ENCODE data around the gene GAPDHS.

GAPDHS gene

DNA sequence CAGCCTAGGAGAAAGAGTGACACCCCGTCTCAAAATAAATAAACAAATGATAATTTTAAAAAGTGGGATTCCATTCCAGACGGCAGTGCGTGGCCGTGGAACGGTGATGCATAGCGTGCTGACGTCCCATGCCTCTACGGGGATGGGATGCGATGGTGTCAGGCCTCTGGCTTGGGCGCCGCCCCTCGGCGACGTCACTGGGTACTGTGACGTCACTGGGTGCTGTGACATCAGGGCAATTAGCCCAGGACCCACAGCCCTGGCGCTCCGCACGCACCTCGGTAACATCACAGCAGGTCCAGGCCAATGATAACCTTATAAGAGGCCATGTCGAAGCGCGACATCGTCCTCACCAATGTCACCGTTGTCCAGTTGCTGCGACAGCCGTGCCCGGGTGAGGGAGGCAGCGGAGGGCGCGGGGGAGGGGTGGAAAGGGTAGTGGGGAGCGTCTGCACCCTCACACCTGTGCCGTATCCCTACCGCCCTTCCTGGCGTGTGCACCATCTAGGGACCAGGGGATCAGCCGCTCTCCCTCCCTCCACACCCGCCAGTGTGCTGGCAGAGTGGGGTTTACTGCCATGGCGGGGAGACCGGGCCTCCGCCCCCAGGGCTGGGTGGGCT, at the start of gene GAPDHS:
Gene GAPDHS, plus strand, starts transcription at position 256 of the 621 bp plus-strand sequence. Its CDS starts 72 bp downstream, at position 328.
- Mint-ChIP-seq H3K27ac (no peak within 1 kb of the TSS), H3K27me3 (ENCODE audit: low read depth) (peaks cover 16% of the 10 kb centered on the region), H3K9me3 (no peaks in the 10 kb centered on the region), H3K36me3 (ENCODE audit: low read depth) (no peaks in the 10 kb centered on the region), H3K4me1 (no peaks in the 10 kb centered on the region), H3K4me3 (no peak within 1 kb of the TSS)
- no peak for TF ChIP-seq CTCF (IDR thresholded peaks at IDR 0.05; ENCODE audit: unreplicated experiment in 3 of 3)

DNA sequence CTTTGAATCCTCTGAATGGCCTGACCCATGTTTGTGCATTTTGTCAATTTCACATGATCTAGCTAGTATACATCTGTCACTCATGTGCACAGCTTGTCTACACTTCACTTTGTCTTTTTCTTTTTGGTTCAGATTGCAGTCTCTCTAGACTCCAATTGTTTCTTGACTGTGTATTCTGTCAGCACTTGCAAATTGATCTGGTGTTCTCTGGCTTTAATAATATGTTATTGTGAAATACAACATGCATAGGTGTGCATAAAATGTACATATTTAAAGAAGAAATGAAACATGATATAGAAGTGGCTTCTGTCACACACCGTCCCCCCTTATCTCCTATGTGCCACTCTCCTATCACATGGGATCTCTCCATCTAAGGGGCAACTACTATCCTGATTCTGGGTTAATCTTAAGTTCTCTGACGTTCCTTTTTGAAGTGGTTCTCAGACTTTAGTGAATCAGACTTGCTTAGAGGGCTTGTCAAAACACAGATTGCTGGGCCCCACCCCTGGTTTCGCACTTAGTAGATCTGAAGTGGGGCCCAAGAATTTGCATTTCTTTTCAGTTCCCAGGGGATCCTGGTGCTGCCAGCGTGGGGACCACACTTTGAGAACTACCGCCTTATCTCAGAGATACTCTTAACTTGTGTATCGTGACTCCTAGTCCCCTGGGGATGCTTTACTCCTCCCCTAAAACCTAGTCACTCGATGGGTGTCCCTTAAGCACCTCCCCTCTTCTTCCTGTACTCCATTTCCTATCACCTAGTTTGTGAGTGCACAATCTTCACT, 48.8 kb upstream of the GAPDHS start:
- no peak for TF ChIP-seq CTCF (IDR thresholded peaks at IDR 0.05; ENCODE audit: unreplicated experiment in 3 of 3)
- Mint-ChIP-seq H3K4me1 (no peaks in the 10 kb centered on the region), H3K27me3 (ENCODE audit: low read depth) (peaks cover 31% of the 10 kb centered on the region), H3K27ac (no peak overlapping the region), H3K36me3 (ENCODE audit: low read depth) (no peaks in the 10 kb centered on the region), H3K9me3 (no peaks in the 10 kb centered on the region), H3K4me3 (no peak overlapping the region)

DNA sequence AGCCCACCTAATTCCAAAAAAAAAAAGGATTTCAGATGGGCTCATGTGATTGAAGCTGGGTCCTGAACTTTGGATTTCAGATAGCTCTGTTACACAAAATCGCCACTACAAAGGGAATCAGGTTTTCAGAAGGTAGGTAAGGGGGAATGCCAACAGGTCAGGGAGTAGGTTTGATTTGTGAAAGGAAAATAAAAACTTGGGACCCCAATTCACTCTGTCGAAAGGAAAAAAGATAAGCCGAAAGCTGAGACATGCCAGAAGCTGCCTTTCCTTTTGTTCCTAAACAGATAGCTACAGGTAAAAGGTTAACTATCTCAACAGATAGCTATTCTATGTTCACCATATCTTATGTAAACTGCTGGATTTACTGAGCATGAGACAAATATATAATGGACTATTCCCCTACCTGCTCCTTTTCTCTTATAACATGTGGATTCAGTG, 47.0 kb upstream of the GAPDHS start:
- Mint-ChIP-seq H3K9me3 (no peaks in the 10 kb centered on the region), H3K4me3 (no peak overlapping the region), H3K27ac (no peak overlapping the region), H3K4me1 (no peaks in the 10 kb centered on the region), H3K27me3 (ENCODE audit: low read depth) (peaks cover 43% of the 10 kb centered on the region), H3K36me3 (ENCODE audit: low read depth) (no peaks in the 10 kb centered on the region)
- TF ChIP-seq CTCF (IDR thresholded peaks at IDR 0.05; ENCODE audit: unreplicated experiment in 3 of 3) = no peak

DNA sequence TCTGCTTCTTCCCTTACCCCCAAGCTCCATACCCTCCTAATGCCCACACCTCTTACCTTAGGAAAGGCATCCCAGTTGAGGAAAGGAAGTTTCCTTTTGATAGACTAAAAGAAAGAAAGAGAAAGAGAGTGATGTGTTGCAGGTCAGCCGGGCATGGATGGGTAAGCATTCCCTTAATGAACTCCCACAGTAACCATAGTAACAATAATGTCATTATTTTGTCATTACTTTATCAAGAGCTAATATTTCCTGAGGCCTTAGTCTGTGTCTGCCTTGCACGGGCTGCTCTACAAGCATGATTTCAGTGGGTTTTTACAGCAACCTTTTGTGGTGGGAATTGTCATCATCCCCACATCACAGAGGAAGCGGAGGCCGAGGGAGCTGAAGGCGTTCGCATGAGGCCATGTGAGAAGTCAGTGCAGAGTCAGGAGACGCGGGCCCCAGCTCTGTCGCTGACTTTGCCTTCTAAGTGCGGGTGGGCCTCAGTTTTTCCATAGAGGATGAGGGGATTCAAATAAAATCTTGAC, 45.5 kb upstream of the GAPDHS start:
- H3K9me3 Mint-ChIP-seq = no peaks in the 10 kb centered on the region
- H3K36me3 Mint-ChIP-seq (ENCODE audit: low read depth) = no peaks in the 10 kb centered on the region
- TF ChIP-seq CTCF (IDR thresholded peaks at IDR 0.05; ENCODE audit: unreplicated experiment in 3 of 3) = no peak
- no peaks in the 10 kb centered on the region for H3K4me1 Mint-ChIP-seq
- no peak overlapping the region for H3K4me3 Mint-ChIP-seq
- peaks cover 54% of the 10 kb centered on the region for H3K27me3 Mint-ChIP-seq (ENCODE audit: low read depth)
- H3K27ac Mint-ChIP-seq = no peak overlapping the region

- Mint-ChIP-seq H3K36me3 (ENCODE audit: low read depth) (no peaks in the 10 kb centered on the region), H3K27ac (no peak overlapping the region), H3K27me3 (ENCODE audit: low read depth) (peaks cover 64% of the 10 kb centered on the region), H3K4me1 (no peaks in the 10 kb centered on the region), H3K4me3 (no peak overlapping the region), H3K9me3 (no peaks in the 10 kb centered on the region)
- TF ChIP-seq CTCF (IDR thresholded peaks at IDR 0.05; ENCODE audit: unreplicated experiment in 3 of 3) = no peak
These were observed 44.6 kb upstream of the GAPDHS start for GRCh38 chr19:35488677-35489076.
